Endothelial cell (in vitro differentiated cells): ENCODE measurements around the gene PALD1. TPM values are rescaled to one million over a fixed set of nuclear protein-coding genes. Genes with fewer than 3 reads are reported as not detected.

ENCODE experiments used
- DNase-seq: peaks from one replicate; pipeline ENCODE4 v3.0.0; 2021; ENCODE audit warnings: low spot score
- H3K27ac Mint-ChIP-seq: one replicate; pipeline ENCODE4 v1.8.0; 2021; ENCODE audit warnings: mixed read lengths, inconsistent platforms; ENCODE audit not compliant: unreplicated experiment
- H3K27me3 Mint-ChIP-seq: one replicate; pipeline ENCODE4 v1.8.0; 2021; ENCODE audit warnings: mild to moderate bottlenecking, moderate library complexity, mixed read lengths, inconsistent platforms; ENCODE audit not compliant: unreplicated experiment
- H3K36me3 Mint-ChIP-seq: one replicate; pipeline ENCODE4 v1.8.0; 2021; ENCODE audit warnings: mild to moderate bottlenecking, low read depth, mixed read lengths, inconsistent platforms; ENCODE audit not compliant: unreplicated experiment
- H3K4me1 Mint-ChIP-seq: one replicate; pipeline ENCODE4 v1.8.0; 2021; ENCODE audit warnings: mild to moderate bottlenecking, mixed read lengths, inconsistent platforms; ENCODE audit not compliant: unreplicated experiment
- H3K4me3 Mint-ChIP-seq: one replicate; pipeline ENCODE4 v1.8.0; 2021; ENCODE audit warnings: mild to moderate bottlenecking, mixed read lengths, inconsistent platforms; ENCODE audit not compliant: unreplicated experiment
- H3K9me3 Mint-ChIP-seq: one replicate; pipeline ENCODE4 v1.8.0; 2021; ENCODE audit warnings: mixed read lengths, inconsistent platforms; ENCODE audit not compliant: unreplicated experiment
- total RNA-seq: library from RNA; stranded (reverse); fragmentation: NEBNext Ultra II Directional; extraction: Animal tissue kit (Norgen Biotek cat#: 25700); gene quantifications from one replicate; pipeline ENCODE4 v1.2.1, GENCODE V29; 2021; ENCODE audit not compliant: unreplicated experiment
- TF ChIP-seq, protein P1 (sequence below): fragments of 200-600 bp; sonication (generic); IDR thresholded peaks from one replicate; pipeline ENCODE4 v1.5.0; 2021; ENCODE audit warnings: antibody characterized with exemption; ENCODE audit not compliant: unreplicated experiment

PALD1 gene
- total RNA-seq, 1 donor from 2014 or later = 166 TPM

DNA sequence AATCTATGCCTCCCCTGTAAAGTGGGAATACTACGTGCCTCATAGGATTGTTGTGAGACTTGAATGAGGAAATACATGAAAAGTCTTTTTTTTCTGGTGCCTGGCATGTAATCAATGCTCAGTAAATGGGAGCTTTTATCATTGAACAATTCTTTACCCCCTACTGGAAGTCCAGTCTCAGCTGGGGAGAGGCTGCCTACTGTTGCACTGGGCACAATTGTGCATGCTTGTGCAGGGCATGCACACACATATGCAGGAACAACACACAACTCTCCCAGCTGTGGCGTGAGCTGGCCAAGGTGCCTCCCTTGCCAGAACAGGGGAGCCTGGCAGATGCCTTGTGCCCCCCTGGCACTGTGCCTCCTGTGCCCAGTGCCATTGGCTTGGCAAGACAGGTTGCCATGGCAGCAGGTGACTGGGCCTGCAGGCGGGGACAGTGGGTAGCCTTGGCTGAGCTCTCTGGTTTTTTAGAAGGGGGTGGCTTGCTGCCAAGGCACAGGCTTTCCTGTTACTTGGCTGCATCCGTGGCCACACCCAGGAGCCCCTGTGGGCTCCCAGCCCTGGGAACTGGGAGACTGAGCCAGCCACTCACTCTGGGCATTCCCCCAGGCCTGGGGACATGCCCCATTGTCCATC lies 16.1 kb upstream of the PALD1 start:
- DNase-seq = no peak
- H3K9me3 Mint-ChIP-seq = no peaks in the 10 kb centered on the region
- peaks cover 4% of the 10 kb centered on the region for H3K36me3 Mint-ChIP-seq
- TF ChIP-seq, protein P1, sequence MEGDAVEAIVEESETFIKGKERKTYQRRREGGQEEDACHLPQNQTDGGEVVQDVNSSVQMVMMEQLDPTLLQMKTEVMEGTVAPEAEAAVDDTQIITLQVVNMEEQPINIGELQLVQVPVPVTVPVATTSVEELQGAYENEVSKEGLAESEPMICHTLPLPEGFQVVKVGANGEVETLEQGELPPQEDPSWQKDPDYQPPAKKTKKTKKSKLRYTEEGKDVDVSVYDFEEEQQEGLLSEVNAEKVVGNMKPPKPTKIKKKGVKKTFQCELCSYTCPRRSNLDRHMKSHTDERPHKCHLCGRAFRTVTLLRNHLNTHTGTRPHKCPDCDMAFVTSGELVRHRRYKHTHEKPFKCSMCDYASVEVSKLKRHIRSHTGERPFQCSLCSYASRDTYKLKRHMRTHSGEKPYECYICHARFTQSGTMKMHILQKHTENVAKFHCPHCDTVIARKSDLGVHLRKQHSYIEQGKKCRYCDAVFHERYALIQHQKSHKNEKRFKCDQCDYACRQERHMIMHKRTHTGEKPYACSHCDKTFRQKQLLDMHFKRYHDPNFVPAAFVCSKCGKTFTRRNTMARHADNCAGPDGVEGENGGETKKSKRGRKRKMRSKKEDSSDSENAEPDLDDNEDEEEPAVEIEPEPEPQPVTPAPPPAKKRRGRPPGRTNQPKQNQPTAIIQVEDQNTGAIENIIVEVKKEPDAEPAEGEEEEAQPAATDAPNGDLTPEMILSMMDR = no peak
- H3K4me3 Mint-ChIP-seq = no peak overlapping the region
- H3K27ac Mint-ChIP-seq = no peak overlapping the region
- peaks cover 12% of the 10 kb centered on the region for H3K27me3 Mint-ChIP-seq
- peaks cover 44% of the 10 kb centered on the region for H3K4me1 Mint-ChIP-seq

- TF ChIP-seq, protein P1 = no peak
- peaks cover 3% of the 10 kb centered on the region for H3K36me3 Mint-ChIP-seq
Observed at GRCh38 chr10:70465278-70465677, 13.3 kb upstream of the PALD1 start.

DNA sequence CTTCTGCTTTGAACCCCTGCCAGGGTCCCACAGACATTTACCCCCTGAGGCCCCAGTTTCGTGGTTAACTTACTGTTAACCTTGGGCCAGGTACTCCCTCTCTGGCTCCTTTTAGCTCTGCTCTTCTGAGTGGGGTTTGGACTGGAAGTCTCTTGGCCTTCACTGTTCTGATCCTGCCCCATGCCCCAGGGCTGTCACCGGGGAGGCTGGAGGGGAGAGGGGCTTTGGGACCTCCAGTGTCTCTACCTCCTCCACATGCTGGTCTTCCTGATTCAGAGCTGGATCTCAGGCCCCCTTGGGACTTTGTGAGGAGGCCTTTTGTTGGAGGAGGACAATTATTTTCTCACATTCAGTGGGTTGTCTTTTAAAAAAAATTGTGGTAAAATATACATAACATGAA lies 12.7 kb upstream of the PALD1 start:
- no peaks in the 10 kb centered on the region for H3K9me3 Mint-ChIP-seq
- no peak overlapping the region for H3K27ac Mint-ChIP-seq
- H3K27me3 Mint-ChIP-seq = peaks cover 5% of the 10 kb centered on the region
- TF ChIP-seq, protein P1 = no peak
- no peak for DNase-seq
- no peak overlapping the region for H3K4me3 Mint-ChIP-seq
- H3K4me1 Mint-ChIP-seq = peaks cover 34% of the 10 kb centered on the region
- H3K36me3 Mint-ChIP-seq = no peaks in the 10 kb centered on the region

More at GRCh38 chr10:70465278-70465677, 13.3 kb upstream of the PALD1 start:
- no peak for DNase-seq
- no peaks in the 10 kb centered on the region for H3K9me3 Mint-ChIP-seq
- H3K27me3 Mint-ChIP-seq = peaks cover 6% of the 10 kb centered on the region
- no peak overlapping the region for H3K27ac Mint-ChIP-seq
- no peak overlapping the region for H3K4me3 Mint-ChIP-seq
- peaks cover 38% of the 10 kb centered on the region for H3K4me1 Mint-ChIP-seq

- no peaks in the 10 kb centered on the region for H3K9me3 Mint-ChIP-seq
- peaks cover 3% of the 10 kb centered on the region for H3K27me3 Mint-ChIP-seq
- peaks cover 30% of the 10 kb centered on the region for H3K4me1 Mint-ChIP-seq
- no peak overlapping the region for H3K27ac Mint-ChIP-seq
- no peak for DNase-seq
- TF ChIP-seq, protein P1 = no peak
- no peaks in the 10 kb centered on the region for H3K36me3 Mint-ChIP-seq
- no peak overlapping the region for H3K4me3 Mint-ChIP-seq
Observed at GRCh38 chr10:70466951-70467350, 11.6 kb upstream of the PALD1 start.

DNA sequence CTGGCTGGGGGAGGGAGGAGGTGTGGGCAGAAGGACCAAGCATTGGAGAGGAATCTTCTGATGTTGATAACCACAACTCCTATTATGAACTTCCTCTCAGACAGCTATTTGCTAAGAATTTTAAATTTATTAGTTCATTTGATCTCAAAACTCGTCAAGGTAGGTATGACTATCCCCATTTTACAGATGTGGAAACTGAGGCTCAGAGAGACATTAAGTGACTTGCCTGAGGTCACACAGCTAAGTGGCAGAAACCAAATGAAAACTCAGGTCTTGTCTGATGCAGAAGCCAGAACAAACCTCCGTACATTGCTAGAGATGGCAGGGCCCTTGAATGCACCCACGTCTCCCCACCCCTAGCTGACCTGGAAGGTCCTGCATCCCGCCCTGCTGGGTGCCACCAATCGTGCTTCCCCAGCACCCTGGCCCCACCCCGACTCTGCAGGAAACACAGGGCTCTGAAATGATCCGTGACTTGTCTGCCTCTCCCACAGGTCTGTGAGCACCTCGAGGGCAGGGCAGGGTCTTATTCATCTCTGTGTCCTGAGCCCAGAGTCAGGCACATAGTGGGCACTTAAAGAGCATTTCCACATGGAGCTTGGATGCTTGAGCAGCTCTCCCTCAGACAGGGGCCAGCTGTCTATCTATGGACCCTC lies 5.6 kb upstream of the PALD1 start:
- Mint-ChIP-seq H3K27me3 (peaks cover 20% of the 10 kb centered on the region), H3K36me3 (no peaks in the 10 kb centered on the region), H3K4me1 (peaks cover 36% of the 10 kb centered on the region), H3K9me3 (no peaks in the 10 kb centered on the region), H3K27ac (no peak overlapping the region), H3K4me3 (no peak overlapping the region)
- TF ChIP-seq, protein P1 = no peak
- no peak for DNase-seq
